Transverse colon (tissue), 4 donors: Measurements from ENCODE around the gene PHOX2B. TPM values are rescaled to one million over a fixed set of nuclear protein-coding genes. Genes with fewer than 3 reads are reported as not detected.

Experiments used
- DNase-seq: peaks from one replicate; pipeline ENCODE4 v3.0.0-alpha.2; 2019
- H3K27ac ChIP-seq, 4 donors: fragments of 200-600 bp; sonication (generic); 2 replicates each; pipeline ENCODE4 v1.5.1; 2016 to 2018; ENCODE audit warnings: inconsistent platforms in 4 of 4
- H3K27me3 ChIP-seq: fragments of 200-600 bp; sonication (generic); 2 replicates; pipeline ENCODE4 v1.5.1; 2017; ENCODE audit warnings: inconsistent platforms
- H3K36me3 ChIP-seq, 4 donors: fragments of 200-600 bp; sonication (generic); 2 replicates each; pipeline ENCODE4 v1.5.1; 2017 to 2019; ENCODE audit warnings: inconsistent platforms in 4 of 4
- H3K4me1 ChIP-seq, 4 donors: fragments of 200-600 bp; sonication (generic); 2 replicates each; pipeline ENCODE4 v1.5.1; 2017 to 2020; ENCODE audit warnings: inconsistent platforms in 4 of 4
- H3K4me3 ChIP-seq, 4 donors: fragments of 200-600 bp; sonication (generic); 1 replicate in 1 of 4; 2 replicates in 3 of 4; pipeline versions ENCODE4 v1.5.1 to v1.6.1; 2017 to 2019; ENCODE audit warnings: inconsistent platforms in 4 of 4
- H3K9me3 ChIP-seq, 2 donors: fragments of 200-600 bp; sonication (generic); 2 replicates each; pipeline ENCODE4 v1.5.1; 2017 to 2019; ENCODE audit warnings: inconsistent platforms in 2 of 2
- CTCF ChIP-seq, 5 experiments: fragments of 200-600 bp in 3 of 5; fragments of 450-650 bp in 2 of 5; sonication (generic) in 3 of 5; IDR thresholded peaks; 1 replicate in 2 of 5; 2 replicates in 3 of 5; pipeline ENCODE4 v1.5.1; 2016 to 2017; ENCODE audit warnings: antibody characterized with exemption in 5 of 5, inconsistent platforms in 3 of 5, mild to moderate bottlenecking in 2 of 5, moderate library complexity in 1 of 5
- EP300 ChIP-seq: sonication (generic); formaldehyde crosslinking; IDR thresholded peaks from one replicate; pipeline ENCODE4 v1.6.1; 2017; ENCODE audit warnings: antibody characterized with exemption, low read depth
- POLR2A ChIP-seq: fragments of 450-650 bp; IDR thresholded peaks from one replicate; pipeline ENCODE4 v1.6.1; 2016; ENCODE audit warnings: antibody characterized with exemption, mild to moderate bottlenecking, moderate library complexity
- POLR2AphosphoS5 ChIP-seq, 3 donors: sonication (generic); formaldehyde crosslinking; IDR thresholded peaks; one replicate each; pipeline ENCODE4 v1.6.1; 2016; ENCODE audit warnings: antibody characterized with exemption in 3 of 3
- WGBS, 2 donors: methylation state at CpG; one replicate each; pipeline ENCODE4 v1.1.5; 2018; ENCODE audit warnings: low coverage in 1 of 2; 5-methylcytosine and 5-hydroxymethylcytosine counted together
- in situ Hi-C, 4 donors: fragments of 200-750 bp; cut with MboI; loops; one replicate each; pipeline versions ENCODE4 v1.15.0 to v1.15.1; 2017; ENCODE audit warnings: low sequenced_read_pairs in 3 of 4, low pct_ligation_motif_present in 1 of 4, low pct_unique_long_range_greater_than_20kb in 1 of 4
- intact Hi-C: fragments of 100-400 bp; cut with DNase I; formaldehyde crosslinking; loops from one replicate; pipeline ENCODE4 v1.15.1; 2023; ENCODE audit warnings: low total_unique reads
- total RNA-seq, 4 donors: library from RNA; depleted of rRNA; stranded (reverse); fragments of >200 nt; gene quantifications; one replicate each; pipeline ENCODE4 v1.1.0, GENCODE V29; 2016

The PHOX2B gene
- total RNA-seq, 4 donors from 2014 or later: 0.27 to 4.4 (median 1.1) TPM

- H3K27ac ChIP-seq: no peak overlapping the region
- TF ChIP-seq POLR2A (no peak), CTCF (IDR thresholded peaks at IDR 0.05) (no peak), EP300 (no peak), POLR2AphosphoS5 (IDR thresholded peaks at IDR 0.05) (no peak)
- no peaks in the 10 kb centered on the region for H3K36me3 ChIP-seq
- intact Hi-C loops: no loop called here
- H3K4me3 ChIP-seq: no peak overlapping the region
- no peaks in the 10 kb centered on the region for H3K9me3 ChIP-seq
- DNase-seq: no peak
- 79 to 88% methylated on average over 7 to 9 of the region's 9 CpGs for WGBS, 2 donors
- in situ Hi-C loops: no loop called here
- no peaks in the 10 kb centered on the region for H3K27me3 ChIP-seq
- no peaks in the 10 kb centered on the region for H3K4me1 ChIP-seq
These were observed 35.9 kb upstream of the PHOX2B start for GRCh38 chr4:41784191-41784979.

GRCh38 chr4:41776466-41776865, 27.9 kb upstream of the PHOX2B start:
- WGBS, 2 donors: 80 to 84% methylated on average over 2 to 3 of the region's 3 CpGs
- no peak overlapping the region for H3K27ac ChIP-seq
- in situ Hi-C loops (no loop called here), intact Hi-C loops (no loop called here)
- no peaks in the 10 kb centered on the region for H3K36me3 ChIP-seq
- TF ChIP-seq CTCF (IDR thresholded peaks at IDR 0.05) (no peak), EP300 (no peak), POLR2A (no peak)
- no peak overlapping the region for H3K4me3 ChIP-seq
- H3K4me1 ChIP-seq: no peaks in the 10 kb centered on the region
- H3K27me3 ChIP-seq: no peaks in the 10 kb centered on the region
- H3K9me3 ChIP-seq: no peaks in the 10 kb centered on the region
- DNase-seq: no peak

- intact Hi-C loops: no loop called here
- in situ Hi-C loops: no loop called here
- Histone ChIP-seq H3K4me3 (no peak overlapping the region), H3K36me3 (no peaks in the 10 kb centered on the region), H3K9me3 (no peaks in the 10 kb centered on the region), H3K27ac (no peak overlapping the region), H3K27me3 (peaks cover 29% of the 10 kb centered on the region), H3K4me1 (no peaks in the 10 kb centered on the region)
- 40 to 57% methylated on average over 2 of the region's 2 CpGs for WGBS, 2 donors
- TF ChIP-seq CTCF (IDR thresholded peaks at IDR 0.05) (no peak), POLR2A (no peak), POLR2AphosphoS5 (IDR thresholded peaks at IDR 0.05) (no peak)
- DNase-seq: no peak
These were observed 15.2 kb upstream of the PHOX2B start for GRCh38 chr4:41763729-41764128.

GRCh38 chr4:41758884-41759283, 10.4 kb upstream of the PHOX2B start:
- no peak overlapping the region for H3K4me3 ChIP-seq
- TF ChIP-seq CTCF (IDR thresholded peaks at IDR 0.05) (no peak), POLR2AphosphoS5 (IDR thresholded peaks at IDR 0.05) (no peak), EP300 (no peak), POLR2A (no peak)
- intact Hi-C loops: no loop called here
- in situ Hi-C loops: no loop called here
- H3K4me1 ChIP-seq: no peaks in the 10 kb centered on the region
- no peak overlapping the region for H3K27ac ChIP-seq
- peaks cover 56% of the 10 kb centered on the region for H3K27me3 ChIP-seq
- DNase-seq: no peak
- no peaks in the 10 kb centered on the region for H3K9me3 ChIP-seq
- no peaks in the 10 kb centered on the region for H3K36me3 ChIP-seq
